HepG2 (cell line): ENCODE measurements around the gene OLFM1. TPM values are rescaled to one million over a fixed set of nuclear protein-coding genes. Genes with fewer than 3 reads are reported as not detected.

Experiments
- ATAC-seq: fragments of 200-7000 bp; cut with Tn5 transposase; 3 replicates; pipeline ENCODE4 v1.9.1; 2020; ENCODE audit warnings: mild to moderate bottlenecking, moderate library complexity
- BruUV-seq: library from RNA; stranded (reverse); fragments of 400-500 nt; replicated peaks from 2 replicates; lab custom pipeline; 2021; lab: Mats Ljungman, UMichigan
- CTCF ChIA-PET: fragments of 300-600 bp; formaldehyde crosslinking; extraction: SDS; loops from one replicate; lab custom pipeline; 2021; ENCODE audit warnings: low total read pairs, inconsistent platforms, low intra/inter-chr PET ratio; lab: Yijun Ruan, JAX
- POLR2A ChIA-PET: fragments of 350-600 bp; sonication (Branson Sonifier 250); formaldehyde crosslinking; loops from one replicate; lab custom pipeline; 2020; ENCODE audit warnings: antibody characterized with exemption, inconsistent platforms; lab: Yijun Ruan, JAX
- DNase-seq: peaks from one replicate; pipeline ENCODE4 v3.0.0-alpha.2; 2015; ENCODE audit warnings: low spot score
- FAIRE-seq: peaks from 3 replicates; lab custom pipeline; 2011; peaks lifted over from hg19 to GRCh38; lab: Jason Lieb, UNC
- H2AFZ ChIP-seq: one replicate; pipeline ENCODE4 v1.6.1; 2011; ENCODE audit warnings: low read length, inconsistent platforms
- H3K27ac ChIP-seq: fragments of 300-600 bp; 3 replicates; pipeline ENCODE4 v1.8.0; 2011; ENCODE audit warnings: mixed run types, mild to moderate bottlenecking, mixed read lengths, low read length, inconsistent platforms; ENCODE audit not compliant: insufficient read depth; ENCODE audit errors: extremely low read length
- H3K27me3 ChIP-seq, 2 experiments: fragments of 200-600 bp in 1 of 2; 2 replicates in 1 of 2; 3 replicates in 1 of 2; pipeline versions ENCODE4 v1.6.0 to v1.8.0; 2011; ENCODE audit warnings: low read length in 2 of 2, mild to moderate bottlenecking in 2 of 2, moderate library complexity in 2 of 2, inconsistent platforms in 1 of 2; ENCODE audit not compliant: insufficient read depth in 2 of 2, control insufficient read depth in 1 of 2
- H3K36me3 ChIP-seq, 2 experiments: fragments of 200-600 bp in 1 of 2; replicated peaks in 1 of 2; 2 replicates in 1 of 2; 3 replicates in 1 of 2; pipeline versions ENCODE4 v1.5.1 to v1.8.0; 2011; ENCODE audit warnings: low read length in 2 of 2, inconsistent platforms in 1 of 2; ENCODE audit not compliant: insufficient read depth in 2 of 2, control insufficient read depth in 1 of 2
- H3K4me1 ChIP-seq: 2 replicates; pipeline ENCODE4 v1.5.1; 2012; ENCODE audit warnings: low read length, inconsistent platforms; ENCODE audit not compliant: insufficient read depth
- H3K4me2 ChIP-seq: 2 replicates; pipeline ENCODE4 v1.6.0; 2011; ENCODE audit warnings: low read depth, low read length, inconsistent platforms
- H3K4me3 ChIP-seq, 3 experiments: fragments of 200-600 bp in 1 of 3; sonication (generic), shearing (Covaris generic) in 1 of 3; replicated peaks in 1 of 3; 2 replicates each; pipeline ENCODE4 v1.5.1; 2011 to 2016; ENCODE audit warnings: low read length in 3 of 3, inconsistent platforms in 2 of 3, low read depth in 2 of 3, mild to moderate bottlenecking in 2 of 3, control low read depth in 1 of 3, mixed read lengths in 1 of 3; ENCODE audit not compliant: insufficient read depth in 1 of 3
- H3K79me2 ChIP-seq: one replicate; pipeline ENCODE4 v1.6.1; 2011; ENCODE audit warnings: low read length, inconsistent platforms; ENCODE audit not compliant: insufficient read depth
- H3K9ac ChIP-seq: 2 replicates; pipeline ENCODE4 v1.6.0; 2011; ENCODE audit warnings: mild to moderate bottlenecking, low read depth, low read length, inconsistent platforms; ENCODE audit not compliant: insufficient read depth
- H3K9me3 ChIP-seq: 2 replicates; pipeline ENCODE4 v1.5.1; 2012; ENCODE audit warnings: mild to moderate bottlenecking, low read length
- H4K20me1 ChIP-seq: 2 replicates; pipeline ENCODE4 v1.6.0; 2011; ENCODE audit warnings: inconsistent platforms, mild to moderate bottlenecking, low read length, moderate library complexity; ENCODE audit not compliant: insufficient read depth
- FLYWCH1 ChIP-seq: sonication (generic); formaldehyde crosslinking; IDR thresholded peaks from 2 replicates; pipeline ENCODE4 v1.8.1; 2023; ENCODE audit warnings: mild to moderate bottlenecking, missing genetic modification reagents
- GATAD2A ChIP-seq: IDR thresholded peaks from 2 replicates; pipeline ENCODE4 v1.6.1; 2016
- HNRNPK ChIP-seq: fragments of 200-400 bp; formaldehyde crosslinking; IDR thresholded peaks from 2 replicates; pipeline ENCODE4 v1.6.1; 2018; ENCODE audit warnings: low read length, low read depth, moderate library complexity, mild to moderate bottlenecking; ENCODE audit not compliant: poor library complexity, severe bottlenecking
- KLF12 ChIP-seq: sonication (generic); formaldehyde crosslinking; IDR thresholded peaks from 2 replicates; pipeline ENCODE4 v1.4.0; 2020; ENCODE audit warnings: missing genetic modification reagents, borderline replicate concordance
- KMT2A ChIP-seq: sonication (generic); formaldehyde crosslinking; IDR thresholded peaks from 2 replicates; pipeline ENCODE4 v1.4.0; 2020; ENCODE audit warnings: missing genetic modification reagents
- MAF1 ChIP-seq: sonication (generic); formaldehyde crosslinking; IDR thresholded peaks from 2 replicates; pipeline ENCODE4 v1.5.0; 2020; ENCODE audit warnings: missing genetic modification reagents, borderline replicate concordance
- MTF2 ChIP-seq: sonication (generic); formaldehyde crosslinking; IDR thresholded peaks from 2 replicates; pipeline ENCODE4 v1.5.0; 2020; ENCODE audit warnings: missing genetic modification reagents, borderline replicate concordance
- NAIF1 ChIP-seq: sonication (generic); formaldehyde crosslinking; IDR thresholded peaks from 2 replicates; pipeline ENCODE4 v1.5.0; 2020; ENCODE audit warnings: mild to moderate bottlenecking, missing genetic modification reagents, borderline replicate concordance
- STAG1 ChIP-seq: sonication (generic); formaldehyde crosslinking; IDR thresholded peaks from 2 replicates; pipeline ENCODE4 v1.4.0; 2020; ENCODE audit warnings: missing genetic modification reagents
- ZNF224 ChIP-seq: sonication (generic); formaldehyde crosslinking; IDR thresholded peaks from 2 replicates; pipeline ENCODE4 v1.5.0; 2020; ENCODE audit warnings: mild to moderate bottlenecking, missing genetic modification reagents
- ZNF337 ChIP-seq: sonication (generic); formaldehyde crosslinking; IDR thresholded peaks from 2 replicates; pipeline ENCODE4 v1.5.1; 2020; ENCODE audit warnings: missing genetic modification reagents, low read depth, mild to moderate bottlenecking, borderline replicate concordance
- ZNF777 ChIP-seq: sonication (generic); formaldehyde crosslinking; IDR thresholded peaks from 2 replicates; pipeline ENCODE4 v1.4.0; 2020; ENCODE audit warnings: missing genetic modification reagents
- ZNF879 ChIP-seq: sonication (generic); formaldehyde crosslinking; IDR thresholded peaks from 2 replicates; pipeline ENCODE4 v1.8.1; 2023; ENCODE audit warnings: missing genetic modification reagents
- WGBS: methylation state at CpG from one replicate; pipeline ENCODE4 v1.1.6; 2017; ENCODE audit warnings: low lambda C conversion rate; 5-methylcytosine and 5-hydroxymethylcytosine counted together
- in situ Hi-C: cut with HindIII; loops from 2 replicates; pipeline ENCODE4 v1.10.0; 2017; ENCODE audit warnings: low pct_unique_long_range_greater_than_20kb; ENCODE audit not compliant: extremely low pct_ligation_motif_present
- intact Hi-C: fragments of 100-400 bp; cut with micrococcal nuclease; formaldehyde crosslinking; loops from one replicate; pipeline ENCODE4 v1.10.0; 2022; ENCODE audit not compliant: unreplicated experiment
- polyA plus RNA-seq, 8 experiments: library from polyadenylated mRNA; depleted of rRNA in 3 of 8; stranded (reverse) in 7 of 8; unstranded in 1 of 8; fragments of >200 nt; fragmentation: Illumina TruSeq in 4 of 8; extraction: Trizol in 4 of 8; gene quantifications; 2 replicates each; pipeline versions ENCODE4 v1.2.1 to v1.2.3, GENCODE V29; 2011 to 2016; ENCODE audit warnings: low read depth in 4 of 8, missing spikeins in 1 of 8, mixed read lengths in 1 of 8; ENCODE audit not compliant: insufficient read depth in 1 of 8
- total RNA-seq, 5 experiments: library from RNA; depleted of rRNA; stranded (reverse); fragments of >200 nt; fragmentation: Illumina TruSeq; extraction: Trizol; gene quantifications; 2 replicates each; pipeline ENCODE4 v1.2.3, GENCODE V29; 2016; ENCODE audit warnings: low read depth in 1 of 5

The OLFM1 gene
- total and polyA plus RNA-seq, 2 of the 13 experiments (the other 11 are each of a cell fraction or from before 2014, with no cell fraction given), result not detected

DNA sequence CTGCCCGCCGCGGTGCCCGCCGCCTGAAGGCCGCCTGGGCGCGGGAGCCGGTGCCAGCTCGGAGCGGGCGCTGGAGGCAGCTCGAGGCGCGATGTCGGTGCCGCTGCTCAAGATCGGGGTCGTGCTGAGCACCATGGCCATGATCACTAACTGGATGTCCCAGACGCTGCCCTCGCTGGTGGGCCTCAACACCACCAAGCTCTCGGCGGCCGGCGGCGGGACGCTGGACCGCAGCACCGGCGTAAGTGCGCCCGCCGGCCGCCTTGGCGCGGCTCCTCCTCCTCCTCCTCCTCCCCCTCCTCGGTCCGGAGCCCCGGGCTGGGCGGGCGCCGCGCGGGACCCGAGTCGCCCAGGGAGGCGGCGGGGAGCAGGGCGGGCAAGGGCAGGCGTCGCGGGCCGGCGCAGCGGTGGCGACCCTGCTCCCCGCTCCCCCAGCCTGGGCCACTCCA lies 455 bp downstream of the OLFM1 start (continued):
- TF ChIP-seq HNRNPK (no peak), KMT2A (CRISPR knock-in tag) (no peak)

- H3K4me1 ChIP-seq, result peaks cover 29% of the 10 kb centered on the region
- ChIA-PET POLR2A (no interaction called here), CTCF (no interaction called here)
- H3K9me3 ChIP-seq, result no peaks in the 10 kb centered on the region
- no TSS peak for BruUV-seq
- no peak overlapping the region for H3K27ac ChIP-seq
- no peaks in the 10 kb centered on the region for H3K36me3 ChIP-seq
- peaks cover 5 to 50% of the 10 kb centered on the region in 2 experiments for H3K27me3 ChIP-seq
- DNase-seq (no peak), FAIRE-seq (no peak), ATAC-seq (no peak)
- no peak overlapping the region for H3K9ac ChIP-seq
- H3K4me2 ChIP-seq, result no peak overlapping the region
- in situ Hi-C loops (loop anchor here (5.0 kb wide), 2 partner anchors 259 to 324 kb away; no protein-coding TSS in a partner anchor), intact Hi-C loops (no loop called here)
- no peak overlapping the region for H2AFZ ChIP-seq
- H3K4me3 ChIP-seq, result no peak overlapping the region
- H4K20me1 ChIP-seq, result no peaks in the 10 kb centered on the region
- TF ChIP-seq ZNF224 (CRISPR knock-in tag) (no peak), STAG1 (CRISPR knock-in tag) (no peak), ZNF879 (no peak), MTF2 (CRISPR knock-in tag) (no peak), GATAD2A (CRISPR knock-in tag) (no peak), FLYWCH1 (CRISPR knock-in tag) (no peak), KLF12 (CRISPR knock-in tag) (no peak), ZNF337 (CRISPR knock-in tag) (no peak), MAF1 (no peak), ZNF777 (CRISPR knock-in tag) (no peak), NAIF1 (CRISPR knock-in tag) (no peak)
- 10% methylated on average over 8 of the region's 45 CpGs for WGBS
- H3K79me2 ChIP-seq, result no peaks in the 10 kb centered on the region
These were observed 995 bp downstream of the OLFM1 start for GRCh38 chr9:135088348-135088978.
